Prostate gland (tissue), 2 donors: ENCODE measurements around the gene ARMC12. TPM values are rescaled to one million over a fixed set of nuclear protein-coding genes. Genes with fewer than 3 reads are reported as not detected.
A peak's percentile ranks its signal among the peaks of the same experiment; 100 is the strongest.

Experiments used
- DNase-seq: peaks from one replicate; pipeline ENCODE4 v3.0.0-alpha.2; 2019; ENCODE audit warnings: low spot score
- H3K27ac ChIP-seq, 2 donors: fragments of 200-600 bp; sonication (generic); 2 replicates each; pipeline ENCODE4 v1.5.1; 2017 to 2019
- H3K27me3 ChIP-seq: fragments of 200-600 bp; sonication (generic); replicated peaks from 2 replicates; pipeline ENCODE4 v1.5.1; 2019; ENCODE audit not compliant: insufficient read depth
- H3K36me3 ChIP-seq, 2 donors: fragments of 200-600 bp; sonication (generic); 1 replicate in 1 of 2; 2 replicates in 1 of 2; pipeline versions ENCODE4 v1.5.1 to v1.8.1; 2017 to 2019
- H3K4me1 ChIP-seq: fragments of 200-600 bp; sonication (generic); replicated peaks from 2 replicates; pipeline ENCODE4 v1.5.1; 2019
- H3K4me3 ChIP-seq, 2 donors: fragments of 200-600 bp; sonication (generic); 2 replicates each; pipeline ENCODE4 v1.5.1; 2017 to 2019
- H3K9me3 ChIP-seq: fragments of 200-600 bp; sonication (generic); 2 replicates; pipeline ENCODE4 v1.5.1; 2017
- POLR2A ChIP-seq: fragments of 450-650 bp; IDR thresholded peaks from one replicate; pipeline ENCODE4 v1.6.1; 2016; ENCODE audit warnings: antibody characterized with exemption, mild to moderate bottlenecking
- POLR2AphosphoS5 ChIP-seq: sonication (generic); formaldehyde crosslinking; IDR thresholded peaks from one replicate; pipeline ENCODE4 v1.6.1; 2017; ENCODE audit warnings: antibody characterized with exemption
- WGBS: methylation state at CpG from one replicate; pipeline ENCODE4 v1.1.5; 2018; 5-methylcytosine and 5-hydroxymethylcytosine counted together
- intact Hi-C: fragments of 100-400 bp; cut with DNase I; formaldehyde crosslinking; loops from one replicate; pipeline ENCODE4 v1.14.2; 2022
- total RNA-seq, 2 donors: library from RNA; depleted of rRNA; stranded (reverse); fragments of >200 nt; gene quantifications; one replicate each; pipeline ENCODE4 v1.1.0, GENCODE V29; 2016
- TF ChIP-seq, protein P1 (sequence below), 4 experiments: fragments of 200-600 bp in 2 of 4; fragments of 450-650 bp in 2 of 4; sonication (generic) in 2 of 4; IDR thresholded peaks; 1 replicate in 3 of 4; 2 replicates in 1 of 4; pipeline ENCODE4 v1.5.1; 2016 to 2019; ENCODE audit warnings: antibody characterized with exemption in 4 of 4, mild to moderate bottlenecking in 2 of 4, moderate library complexity in 2 of 4

Gene ARMC12
- total RNA-seq, 2 donors from 2014 or later: 1.7 to 4.4 TPM

DNA sequence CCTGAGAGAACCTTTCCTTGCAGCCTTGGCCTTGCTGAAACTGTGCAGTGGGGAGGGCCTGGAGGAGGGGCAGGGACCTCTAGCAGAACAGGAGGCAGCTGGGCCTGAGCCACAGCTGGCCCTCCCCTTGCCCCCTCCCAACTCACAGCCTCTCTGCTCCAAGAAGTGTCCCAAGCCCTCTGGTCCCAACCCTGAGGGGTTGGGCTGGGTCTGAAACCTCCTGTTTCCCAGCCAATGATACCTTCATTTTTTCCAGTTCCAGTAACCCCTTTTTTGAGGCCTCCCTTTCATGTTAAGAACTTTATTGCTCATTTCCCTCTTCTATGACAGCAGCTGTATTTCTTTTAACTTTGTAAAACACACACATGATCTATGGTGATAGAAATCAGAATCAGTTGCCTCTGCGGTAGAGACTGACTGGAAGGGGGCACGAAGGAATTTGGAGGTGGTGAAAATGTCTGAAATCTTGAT, 17.9 kb upstream of the ARMC12 start:
- Histone ChIP-seq H3K27ac (peak overlapping the region; percentile 99 to 100), H3K27me3 (no peaks in the 10 kb centered on the region), H3K36me3 (no peaks in the 10 kb centered on the region), H3K9me3 (no peaks in the 10 kb centered on the region), H3K4me3 (no peak overlapping the region), H3K4me1 (peaks cover 47% of the 10 kb centered on the region)
- intact Hi-C loops: no loop called here
- TF ChIP-seq, protein P1, sequence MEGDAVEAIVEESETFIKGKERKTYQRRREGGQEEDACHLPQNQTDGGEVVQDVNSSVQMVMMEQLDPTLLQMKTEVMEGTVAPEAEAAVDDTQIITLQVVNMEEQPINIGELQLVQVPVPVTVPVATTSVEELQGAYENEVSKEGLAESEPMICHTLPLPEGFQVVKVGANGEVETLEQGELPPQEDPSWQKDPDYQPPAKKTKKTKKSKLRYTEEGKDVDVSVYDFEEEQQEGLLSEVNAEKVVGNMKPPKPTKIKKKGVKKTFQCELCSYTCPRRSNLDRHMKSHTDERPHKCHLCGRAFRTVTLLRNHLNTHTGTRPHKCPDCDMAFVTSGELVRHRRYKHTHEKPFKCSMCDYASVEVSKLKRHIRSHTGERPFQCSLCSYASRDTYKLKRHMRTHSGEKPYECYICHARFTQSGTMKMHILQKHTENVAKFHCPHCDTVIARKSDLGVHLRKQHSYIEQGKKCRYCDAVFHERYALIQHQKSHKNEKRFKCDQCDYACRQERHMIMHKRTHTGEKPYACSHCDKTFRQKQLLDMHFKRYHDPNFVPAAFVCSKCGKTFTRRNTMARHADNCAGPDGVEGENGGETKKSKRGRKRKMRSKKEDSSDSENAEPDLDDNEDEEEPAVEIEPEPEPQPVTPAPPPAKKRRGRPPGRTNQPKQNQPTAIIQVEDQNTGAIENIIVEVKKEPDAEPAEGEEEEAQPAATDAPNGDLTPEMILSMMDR (IDR thresholded peaks at IDR 0.05): no peak
- no peak for DNase-seq
- 42% methylated on average over 2 of the region's 2 CpGs for WGBS

DNA sequence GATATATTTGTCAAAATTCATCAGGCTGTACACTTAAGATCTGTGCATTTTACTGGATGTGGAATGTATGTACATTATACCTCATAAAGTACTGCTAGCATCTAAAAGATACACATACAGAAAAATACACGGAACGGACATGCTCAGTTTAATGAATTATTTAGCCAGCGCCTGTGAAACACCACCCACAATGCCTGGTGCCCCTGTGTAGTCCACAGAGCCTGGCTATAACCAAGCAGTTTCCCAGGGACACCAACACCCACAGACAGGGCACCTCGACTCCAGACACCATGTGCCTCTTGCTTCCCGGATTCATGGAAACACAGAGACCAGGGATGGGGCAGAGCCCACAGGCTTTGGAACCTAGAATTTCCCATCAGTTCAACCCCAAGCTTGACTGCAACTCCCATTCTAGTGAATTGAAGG, 17.4 kb upstream of the ARMC12 start:
- peak overlapping the region; percentile 99 to 100 for H3K27ac ChIP-seq
- peaks cover 52% of the 10 kb centered on the region for H3K4me1 ChIP-seq
- WGBS: 38% methylated on average over 5 of the region's 5 CpGs
- H3K36me3 ChIP-seq: no peaks in the 10 kb centered on the region
- no peaks in the 10 kb centered on the region for H3K9me3 ChIP-seq
- TF ChIP-seq POLR2A (no peak), POLR2AphosphoS5 (no peak)
- TF ChIP-seq, protein P1 (IDR thresholded peaks at IDR 0.05): no peak
- DNase-seq: no peak
- no peaks in the 10 kb centered on the region for H3K27me3 ChIP-seq
- H3K4me3 ChIP-seq: no peak overlapping the region
- intact Hi-C loops: no loop called here

DNA sequence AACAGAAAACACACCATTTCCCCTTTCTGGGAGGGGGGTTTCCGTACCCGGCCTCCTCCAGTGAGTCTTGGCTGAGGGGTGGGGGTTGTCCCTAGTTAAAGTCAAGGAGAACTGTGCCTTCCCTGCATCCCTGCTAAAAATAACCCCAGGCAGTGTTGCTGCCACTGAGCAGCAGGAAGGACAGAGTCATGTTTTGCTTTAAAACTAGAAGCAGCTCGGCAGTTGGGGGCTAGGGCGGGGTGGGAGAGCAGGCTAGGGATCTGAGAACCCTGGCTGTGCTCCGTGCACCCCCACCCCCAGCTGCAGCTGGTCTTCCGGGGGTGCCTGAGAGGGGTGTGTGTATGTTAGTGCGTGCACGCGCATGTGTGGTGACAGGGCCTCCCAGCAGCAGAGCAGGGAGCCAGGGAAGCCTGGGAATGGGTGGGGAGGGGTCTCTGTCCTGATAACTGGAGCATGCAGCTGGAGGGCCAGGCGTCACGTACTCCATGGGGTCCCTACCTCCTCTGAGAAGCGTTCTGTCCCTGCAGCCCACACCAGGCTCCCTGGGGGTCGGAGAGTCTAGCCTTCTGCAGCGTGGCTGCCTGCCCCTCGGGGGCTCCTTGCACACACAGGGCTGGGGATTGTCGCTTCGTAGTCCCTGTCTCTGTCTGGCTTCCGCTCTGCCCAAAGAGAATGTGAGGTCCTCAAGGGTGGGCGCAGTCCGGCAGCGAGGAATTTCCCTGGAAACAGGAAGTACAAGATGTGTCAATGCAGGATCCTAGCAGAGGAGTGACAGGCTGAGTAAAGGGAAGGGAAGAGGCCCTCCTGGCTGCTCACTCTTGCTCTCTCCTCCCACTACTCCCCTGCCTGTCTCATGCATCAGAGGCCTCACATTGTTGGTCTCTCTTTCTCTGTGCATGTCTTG, 16.8 kb upstream of the ARMC12 start:
- 46% methylated on average over 18 of the region's 21 CpGs for WGBS
- Histone ChIP-seq H3K9me3 (no peaks in the 10 kb centered on the region), H3K4me1 (peaks cover 55% of the 10 kb centered on the region), H3K4me3 (no peak overlapping the region), H3K27me3 (no peaks in the 10 kb centered on the region), H3K27ac (peak overlapping the region; percentile 99 to 100), H3K36me3 (no peaks in the 10 kb centered on the region)
- no peak for DNase-seq
- intact Hi-C loops: no loop called here
- TF ChIP-seq POLR2A: no peak
- TF ChIP-seq POLR2AphosphoS5: peak; percentile 21

DNA sequence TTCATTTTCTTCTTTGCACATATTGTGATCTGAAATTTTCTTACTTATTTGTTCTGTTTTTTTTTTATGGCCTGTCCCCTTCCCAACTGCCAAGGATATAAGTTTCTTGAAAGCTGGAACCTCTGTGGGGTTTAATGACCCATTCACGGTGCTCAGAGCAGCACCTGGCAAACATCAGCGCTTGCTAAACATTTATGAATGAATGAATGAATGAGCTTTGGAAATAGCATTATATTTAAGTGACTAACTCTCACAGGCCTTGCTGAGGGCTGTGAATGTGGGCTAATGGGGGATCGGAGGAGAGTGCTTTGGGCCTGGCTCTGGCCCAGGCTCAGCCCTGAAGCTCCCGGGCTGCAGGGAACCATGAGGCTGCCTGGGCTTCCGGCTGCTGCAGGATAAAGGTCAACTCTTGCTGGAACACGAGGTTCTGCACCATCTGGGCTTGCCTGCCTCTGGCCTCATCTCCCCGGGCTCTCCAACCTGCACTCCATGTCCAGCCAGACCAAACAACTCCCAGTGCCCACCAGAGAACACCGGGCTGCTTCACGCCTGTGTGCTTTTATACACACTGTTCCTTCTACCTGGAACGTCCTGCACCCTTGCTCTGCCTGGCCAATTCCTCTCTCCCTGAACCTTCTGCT, 14.6 kb upstream of the ARMC12 start:
- peak; percentile 77 for DNase-seq
- WGBS: 47% methylated on average over 10 of the region's 10 CpGs

DNA sequence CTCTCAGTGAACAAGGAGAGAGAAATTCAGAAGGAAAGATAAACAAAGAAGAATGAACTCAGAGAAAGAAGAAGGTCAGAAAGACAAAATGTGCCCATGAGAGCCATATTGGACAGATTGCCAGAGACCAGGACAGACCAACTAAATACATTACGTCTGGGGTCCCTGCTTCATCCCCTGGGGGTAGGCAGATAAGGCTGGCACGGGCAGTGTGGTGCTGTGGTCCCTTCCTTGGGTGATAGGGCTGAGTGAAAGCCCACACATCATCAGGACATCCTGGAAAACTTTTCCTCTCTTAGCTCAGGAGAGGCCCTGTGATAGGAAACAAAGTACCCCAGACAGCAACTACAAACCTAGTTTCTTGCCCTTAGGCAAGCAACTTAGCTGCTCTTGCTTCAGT, 13.2 kb upstream of the ARMC12 start:
- intact Hi-C loops: no loop called here
- TF ChIP-seq, protein P1 (IDR thresholded peaks at IDR 0.05): no peak
- TF ChIP-seq POLR2A: no peak
- no peak for TF ChIP-seq POLR2AphosphoS5
- Histone ChIP-seq H3K27me3 (no peaks in the 10 kb centered on the region), H3K27ac (peak overlapping the region; percentile 99 to 100), H3K4me3 (no peak overlapping the region), H3K9me3 (no peaks in the 10 kb centered on the region), H3K36me3 (no peaks in the 10 kb centered on the region), H3K4me1 (peaks cover 78% of the 10 kb centered on the region)
- no peak for DNase-seq
- WGBS: 80% methylated on average over 2 of the region's 2 CpGs

More for the DNA sequence above, 14.6 kb upstream of the ARMC12 start:
- no peak for TF ChIP-seq POLR2A
- TF ChIP-seq, protein P1 (IDR thresholded peaks at IDR 0.05): no peak
- TF ChIP-seq POLR2AphosphoS5: peak; percentile 80
- Histone ChIP-seq H3K27ac (peak overlapping the region; percentile 99 to 100), H3K36me3 (no peaks in the 10 kb centered on the region), H3K4me3 (no peak overlapping the region), H3K27me3 (no peaks in the 10 kb centered on the region), H3K9me3 (no peaks in the 10 kb centered on the region), H3K4me1 (peaks cover 73% of the 10 kb centered on the region)
- intact Hi-C loops: no loop called here
